Measurements from ENCODE around the gene GABBR2.

The GABBR2 gene

GRCh38 chr9:98363644-98364043, 345.1 kb downstream of the GABBR2 start:
- no peak for DNase-seq

- DNase-seq: no peak
These were observed 346.0 kb downstream of the GABBR2 start for GRCh38 chr9:98362624-98363252.

GRCh38 chr9:98361645-98362044, 347.1 kb downstream of the GABBR2 start:
- no peak for DNase-seq

- DNase-seq: no peak
These were observed 348.5 kb downstream of the GABBR2 start for GRCh38 chr9:98360176-98360708.

- DNase-seq: no peak
These were observed 349.2 kb downstream of the GABBR2 start for GRCh38 chr9:98359569-98359968.

GRCh38 chr9:98357921-98358535, 350.7 kb downstream of the GABBR2 start:
- no peak for DNase-seq

- no peak for DNase-seq
These were observed 351.6 kb downstream of the GABBR2 start for GRCh38 chr9:98356953-98357690.

GRCh38 chr9:98356326-98356725, 352.4 kb downstream of the GABBR2 start:
- DNase-seq: no peak

- DNase-seq: no peak
These were observed 357.4 kb downstream of the GABBR2 start for GRCh38 chr9:98351370-98351769.

GRCh38 chr9:98347642-98348041, 361.1 kb downstream of the GABBR2 start:
- no peak for DNase-seq

GRCh38 chr9:98345011-98345410, 363.7 kb downstream of the GABBR2 start:
- no peak for DNase-seq

GRCh38 chr9:98344581-98344980, 364.2 kb downstream of the GABBR2 start:
- DNase-seq: no peak

- no peak for DNase-seq
These were observed 365.9 kb downstream of the GABBR2 start for GRCh38 chr9:98342820-98343210.

GRCh38 chr9:98342098-98342819, 366.5 kb downstream of the GABBR2 start:
- DNase-seq: no peak

- DNase-seq: no peak
These were observed 367.3 kb downstream of the GABBR2 start for GRCh38 chr9:98341157-98342097.

GRCh38 chr9:98339987-98340800, 368.5 kb downstream of the GABBR2 start:
- DNase-seq: no peak

GRCh38 chr9:98335661-98336060, 373.1 kb downstream of the GABBR2 start:
- no peak for DNase-seq

- DNase-seq: no peak
These were observed 373.9 kb downstream of the GABBR2 start for GRCh38 chr9:98334796-98335195.

- no peak for DNase-seq
These were observed 374.8 kb downstream of the GABBR2 start for GRCh38 chr9:98333703-98334582.

- DNase-seq: no peak
These were observed 376.3 kb downstream of the GABBR2 start for GRCh38 chr9:98332405-98332831.

All from stimulated activated CD4-positive, alpha-beta T cell treated with anti-CD3 and anti-CD28 coated beads, Interleukin-4, amount 100 ng/mL, for 4 hours (primary cell).